Common myeloid progenitor, CD34-positive (primary cell): ENCODE data around the gene SHISA6.

Experiments
- CTCF ChIA-PET: fragments of 350-600 bp; sonication (Branson Sonifier 250); formaldehyde crosslinking; loops from one replicate; lab custom pipeline; 2021; ENCODE audit warnings: antibody characterized with exemption; lab: Charles Lee
- POLR2A ChIA-PET: fragments of 350-600 bp; sonication (Branson Sonifier 250); formaldehyde crosslinking; loops from one replicate; lab custom pipeline; 2021; ENCODE audit warnings: antibody characterized with exemption; lab: Charles Lee
- DNase-seq, 3 donors: peaks; one replicate each; pipeline versions ENCODE4 v3.0.0 to v3.0.0-alpha.2; 2013
- H3K27ac ChIP-seq, 2 experiments: 1 replicate in 1 of 2; 2 replicates in 1 of 2; pipeline ENCODE4 v1.7.0; 2013; ENCODE audit warnings: inconsistent platforms in 2 of 2, low read length in 2 of 2, mild to moderate bottlenecking in 2 of 2, low read depth in 1 of 2, moderate library complexity in 1 of 2; ENCODE audit not compliant: severe bottlenecking in 2 of 2, insufficient read depth in 1 of 2, poor library complexity in 1 of 2
- H3K27me3 ChIP-seq, 5 experiments: replicated peaks in 2 of 5; 1 replicate in 3 of 5; 2 replicates in 2 of 5; pipeline versions ENCODE4 v1.6.1 to v1.7.0; 2013; ENCODE audit warnings: low read length in 4 of 5, mild to moderate bottlenecking in 2 of 5, moderate library complexity in 2 of 5, inconsistent platforms in 1 of 5; ENCODE audit not compliant: insufficient read depth in 5 of 5, control insufficient read depth in 4 of 5
- H3K36me3 ChIP-seq, 4 experiments: 1 replicate in 2 of 4; 2 replicates in 2 of 4; pipeline versions ENCODE4 v1.6.1 to v1.7.0; 2013; ENCODE audit warnings: low read length in 3 of 4, control low read depth in 1 of 4, mild to moderate bottlenecking in 1 of 4; ENCODE audit not compliant: control insufficient read depth in 4 of 4, insufficient read depth in 4 of 4
- H3K4me1 ChIP-seq, 4 experiments: 1 replicate in 3 of 4; 2 replicates in 1 of 4; pipeline versions ENCODE4 v1.6.1 to v1.7.1; 2013; ENCODE audit warnings: low read length in 3 of 4, mild to moderate bottlenecking in 3 of 4, control low read depth in 1 of 4, inconsistent platforms in 1 of 4, moderate library complexity in 1 of 4; ENCODE audit not compliant: control insufficient read depth in 4 of 4, insufficient read depth in 4 of 4; ENCODE audit errors: control extremely low read depth in 1 of 4
- H3K4me3 ChIP-seq, 7 experiments: 1 replicate in 4 of 7; 2 replicates in 3 of 7; pipeline versions ENCODE4 v1.5.1 to v1.7.0; 2013; ENCODE audit warnings: mild to moderate bottlenecking in 7 of 7, low read length in 6 of 7, moderate library complexity in 6 of 7, inconsistent platforms in 2 of 7, low read depth in 2 of 7, control low read depth in 1 of 7; ENCODE audit not compliant: insufficient read depth in 4 of 7, control insufficient read depth in 1 of 7; ENCODE audit errors: extremely low read depth in 1 of 7
- H3K9me3 ChIP-seq, 5 experiments: 1 replicate in 4 of 5; 2 replicates in 1 of 5; pipeline versions ENCODE4 v1.6.1 to v1.7.1; 2013; ENCODE audit warnings: low read length in 4 of 5, mild to moderate bottlenecking in 2 of 5, inconsistent platforms in 1 of 5, low read depth in 1 of 5, moderate library complexity in 1 of 5; ENCODE audit not compliant: control insufficient read depth in 4 of 5, insufficient read depth in 2 of 5; ENCODE audit errors: control extremely low read depth in 1 of 5
- WGBS: methylation state at CpG from one replicate; pipeline ENCODE4 v1.1.5; 2013; ENCODE audit not compliant: insufficient coverage; 5-methylcytosine and 5-hydroxymethylcytosine counted together

Gene SHISA6

GRCh38 chr17:11486868-11487310 is 245.9 kb downstream of the SHISA6 start:
- Histone ChIP-seq H3K4me1 (no peaks in the 10 kb centered on the region), H3K27ac (no peak overlapping the region), H3K36me3 (no peaks in the 10 kb centered on the region), H3K4me3 (no peak overlapping the region), H3K27me3 (no peaks in the 10 kb centered on the region), H3K9me3 (peaks cover 0 to 2% (median 0%) of the 10 kb centered on the region in 5 experiments)
- POLR2A ChIA-PET = no interaction called here
- 95% methylated on average over 8 of the region's 9 CpGs for WGBS
- DNase-seq = no peak
- CTCF ChIA-PET = no interaction called here

- ChIA-PET POLR2A (no interaction called here), CTCF (no interaction called here)
- no peak overlapping the region for H3K4me3 ChIP-seq
- H3K9me3 ChIP-seq = peaks cover 0 to 2% (median 0%) of the 10 kb centered on the region in 5 experiments
- DNase-seq = no peak
- no peaks in the 10 kb centered on the region for H3K36me3 ChIP-seq
- 50% methylated on average over 1 of the region's 2 CpGs for WGBS
- no peaks in the 10 kb centered on the region for H3K27me3 ChIP-seq
- no peak overlapping the region for H3K27ac ChIP-seq
- H3K4me1 ChIP-seq = no peaks in the 10 kb centered on the region
These were observed 246.5 kb downstream of the SHISA6 start for GRCh38 chr17:11487469-11487868.

- 97% methylated on average over 3 of the region's 3 CpGs for WGBS
- no peak overlapping the region for H3K27ac ChIP-seq
- H3K4me1 ChIP-seq = no peaks in the 10 kb centered on the region
- no peak for DNase-seq
- POLR2A ChIA-PET = no interaction called here
- H3K36me3 ChIP-seq = no peaks in the 10 kb centered on the region
- CTCF ChIA-PET = no interaction called here
- no peaks in the 10 kb centered on the region for H3K27me3 ChIP-seq
- no peak overlapping the region for H3K4me3 ChIP-seq
- H3K9me3 ChIP-seq = peaks cover 0 to 2% (median 0%) of the 10 kb centered on the region in 5 experiments
These were observed 247.4 kb downstream of the SHISA6 start for GRCh38 chr17:11488407-11488806.

GRCh38 chr17:11490171-11490755 is 249.2 kb downstream of the SHISA6 start:
- H3K4me3 ChIP-seq = no peak overlapping the region
- POLR2A ChIA-PET = no interaction called here
- no peak overlapping the region for H3K27ac ChIP-seq
- peaks cover 0 to 2% (median 0%) of the 10 kb centered on the region in 5 experiments for H3K9me3 ChIP-seq
- no peaks in the 10 kb centered on the region for H3K27me3 ChIP-seq
- H3K4me1 ChIP-seq = no peaks in the 10 kb centered on the region
- CTCF ChIA-PET = no interaction called here
- 91% methylated on average over 13 of the region's 14 CpGs for WGBS
- no peak for DNase-seq
- no peaks in the 10 kb centered on the region for H3K36me3 ChIP-seq

- H3K4me1 ChIP-seq = no peaks in the 10 kb centered on the region
- POLR2A ChIA-PET = no interaction called here
- CTCF ChIA-PET = no interaction called here
- no peaks in the 10 kb centered on the region for H3K27me3 ChIP-seq
- no peaks in the 10 kb centered on the region for H3K36me3 ChIP-seq
- WGBS = no CpG with 5 or more reads among the region's 1 CpG
- H3K27ac ChIP-seq = no peak overlapping the region
- no peak for DNase-seq
- peaks cover 0 to 2% (median 0%) of the 10 kb centered on the region in 5 experiments for H3K9me3 ChIP-seq
- no peak overlapping the region for H3K4me3 ChIP-seq
These were observed 251.5 kb downstream of the SHISA6 start for GRCh38 chr17:11492511-11492910.

GRCh38 chr17:11493936-11494335 is 252.9 kb downstream of the SHISA6 start:
- H3K27me3 ChIP-seq = no peaks in the 10 kb centered on the region
- H3K9me3 ChIP-seq = peaks cover 0 to 2% (median 0%) of the 10 kb centered on the region in 5 experiments
- CTCF ChIA-PET = no interaction called here

GRCh38 chr17:11495613-11496012 is 254.6 kb downstream of the SHISA6 start:
- ChIA-PET POLR2A (no interaction called here), CTCF (no interaction called here)
- 100% methylated on average over 1 of the region's 3 CpGs for WGBS
- no peak for DNase-seq
- no peaks in the 10 kb centered on the region for H3K27me3 ChIP-seq
- H3K4me3 ChIP-seq = no peak overlapping the region
- no peaks in the 10 kb centered on the region for H3K4me1 ChIP-seq
- no peak overlapping the region for H3K27ac ChIP-seq
- H3K36me3 ChIP-seq = no peaks in the 10 kb centered on the region
- peaks cover 0 to 1% (median 0%) of the 10 kb centered on the region in 5 experiments for H3K9me3 ChIP-seq

More at GRCh38 chr17:11493936-11494335, 252.9 kb downstream of the SHISA6 start:
- H3K27ac ChIP-seq = no peak overlapping the region
- DNase-seq = no peak
- POLR2A ChIA-PET = no interaction called here
- H3K36me3 ChIP-seq = no peaks in the 10 kb centered on the region
- no peak overlapping the region for H3K4me3 ChIP-seq
- no peaks in the 10 kb centered on the region for H3K4me1 ChIP-seq
